Measurements from ENCODE around the gene CAPN9. TPM values are rescaled to one million over a fixed set of nuclear protein-coding genes. Genes with fewer than 3 reads are reported as not detected.

CAPN9 gene
- total and polyA plus RNA-seq, 9 of the 15 experiments (the other 6 are each of a cell fraction or from before 2014, with no cell fraction given) = not detected

GRCh38 chr1:230790026-230790425 lies 42.8 kb downstream of the CAPN9 start:
- Histone ChIP-seq H3K79me2 (ENCODE audit: control insufficient read depth, insufficient read depth, low read length) (no peaks in the 10 kb centered on the region), H3K9me3 (replicated peaks; ENCODE audit: control insufficient read depth, insufficient read depth, low read depth, low read length) (no peaks in the 10 kb centered on the region), H2AFZ (ENCODE audit: low read depth, low read length) (no peak overlapping the region), H3K9me1 (ENCODE audit: control insufficient read depth, insufficient read depth, low read length) (no peaks in the 10 kb centered on the region), H3K4me3 (no peak overlapping the region), H3K27me3 (ENCODE audit: control insufficient read depth in 2 of 2, insufficient read depth in 2 of 2, low read length in 2 of 2) (peaks cover 47 to 62% of the 10 kb centered on the region in 2 experiments), H4K20me1 (replicated peaks; ENCODE audit: control insufficient read depth, insufficient read depth, low read length) (no peaks in the 10 kb centered on the region), H3K4me2 (ENCODE audit: insufficient read depth, low read length) (no peak overlapping the region), H3K4me1 (replicated peaks in 1 of 2; ENCODE audit: control insufficient read depth in 2 of 2, insufficient read depth in 2 of 2, low read length in 2 of 2) (no peaks in the 10 kb centered on the region), H3K9ac (ENCODE audit: insufficient read depth in 1 of 2, low read depth in 2 of 2, low read length in 2 of 2) (no peak overlapping the region), H3K36me3 (ENCODE audit: control insufficient read depth, insufficient read depth, low read length) (no peaks in the 10 kb centered on the region), H3K27ac (ENCODE audit: extremely low read depth, low read depth, low read length) (no peak overlapping the region)
- FAIRE-seq = no peak
- POLR2A ChIA-PET = no interaction called here
- BruUV-seq (replicated peaks) = no TSS peak
- in situ Hi-C loops (cut with MboI) (no loop called here), intact Hi-C loops (cut with micrococcal nuclease) (loop anchor here (10.0 kb wide), 1 partner anchor 225 kb away; no protein-coding TSS in a partner anchor)
- CTCF ChIA-PET (ENCODE audit: low intra/inter-chr PET ratio) = no interaction called here
- TF ChIP-seq NCOA6 (IDR thresholded peaks at IDR 0.05) (no peak), SREBF2 (CRISPR knock-in tag; IDR thresholded peaks at IDR 0.05) (no peak), E2F3 (CRISPR knock-in tag; IDR thresholded peaks at IDR 0.05) (no peak)
- no peak for ATAC-seq
- 0% methylated on average over 5 of the region's 5 CpGs for WGBS (ENCODE audit: insufficient coverage, low coverage, missing lambda C conversion rate)
- DNase-seq (ENCODE audit: extremely low read depth in 1 of 4, low spot score in 3 of 4) = no peak

- Histone ChIP-seq H3K4me2 (ENCODE audit: insufficient read depth, low read length) (no peak overlapping the region), H4K20me1 (replicated peaks; ENCODE audit: control insufficient read depth, insufficient read depth, low read length) (no peaks in the 10 kb centered on the region), H3K9me1 (ENCODE audit: control insufficient read depth, insufficient read depth, low read length) (no peaks in the 10 kb centered on the region), H3K9ac (ENCODE audit: insufficient read depth in 1 of 2, low read depth in 2 of 2, low read length in 2 of 2) (no peak overlapping the region), H3K4me3 (no peak overlapping the region), H3K36me3 (ENCODE audit: control insufficient read depth, insufficient read depth, low read length) (no peaks in the 10 kb centered on the region), H3K27ac (ENCODE audit: extremely low read depth, low read depth, low read length) (no peak overlapping the region), H3K79me2 (ENCODE audit: control insufficient read depth, insufficient read depth, low read length) (no peaks in the 10 kb centered on the region), H3K4me1 (replicated peaks in 1 of 2; ENCODE audit: control insufficient read depth in 2 of 2, insufficient read depth in 2 of 2, low read length in 2 of 2) (no peaks in the 10 kb centered on the region), H3K9me3 (replicated peaks; ENCODE audit: control insufficient read depth, insufficient read depth, low read depth, low read length) (no peaks in the 10 kb centered on the region), H2AFZ (ENCODE audit: low read depth, low read length) (no peak overlapping the region), H3K27me3 (ENCODE audit: control insufficient read depth in 2 of 2, insufficient read depth in 2 of 2, low read length in 2 of 2) (peaks cover 50 to 70% of the 10 kb centered on the region in 2 experiments)
- CTCF ChIA-PET (ENCODE audit: low intra/inter-chr PET ratio) = no interaction called here
- TF ChIP-seq ZC3H11A (IDR thresholded peaks at IDR 0.05; ENCODE audit: low read depth, low read length) = no peak
- TF ChIP-seq ZNF217 (CRISPR knock-in tag; IDR thresholded peaks at IDR 0.05) = no peak
- TF ChIP-seq U2AF1 (optimal IDR thresholded peaks at IDR 0.05; ENCODE audit: low read depth, low read length) = no peak
- TF ChIP-seq CHD2 (IDR thresholded peaks at IDR 0.05; ENCODE audit: low read depth, low read length) = no peak
- TF ChIP-seq CEBPB (tag; IDR thresholded peaks at IDR 0.05) = no peak
- no peak for TF ChIP-seq SOX6 (IDR thresholded peaks at IDR 0.05)
- no peak for TF ChIP-seq KLF10 (CRISPR knock-in tag; IDR thresholded peaks at IDR 0.05)
- no peak for TF ChIP-seq ELF4 (CRISPR knock-in tag; IDR thresholded peaks at IDR 0.05)
- TF ChIP-seq DPF2 (IDR thresholded peaks at IDR 0.05) = no peak
- no peak for TF ChIP-seq IFI16 (CRISPR knock-in tag; IDR thresholded peaks at IDR 0.05)
- TF ChIP-seq GTF2E2 (tag; IDR thresholded peaks at IDR 0.05) = no peak
- no peak for TF ChIP-seq EP400 (IDR thresholded peaks at IDR 0.05)
- TF ChIP-seq XRCC3 (IDR thresholded peaks at IDR 0.05) = no peak
- no peak for TF ChIP-seq ZNF12 (CRISPR knock-in tag; IDR thresholded peaks at IDR 0.05)
- no peak for TF ChIP-seq L3MBTL2 (IDR thresholded peaks at IDR 0.05)
- BruUV-seq (replicated peaks) = no TSS peak
- no peak for DNase-seq (ENCODE audit: extremely low read depth in 1 of 4, low spot score in 3 of 4)
- in situ Hi-C loops (cut with MboI) = no loop called here
- 1% methylated on average over 5 of the region's 5 CpGs for WGBS (ENCODE audit: insufficient coverage, low coverage, missing lambda C conversion rate)
- intact Hi-C loops (cut with micrococcal nuclease) = loop anchor here (10.0 kb wide), 1 partner anchor 223 kb away; no protein-coding TSS in a partner anchor
- FAIRE-seq = no peak
- no peak for ATAC-seq
- POLR2A ChIA-PET = no interaction called here
Observed at GRCh38 chr1:230791986-230792564, 44.9 kb downstream of the CAPN9 start.
